MM.1S (cell line): Measurements from ENCODE around the gene CBX5.

Experiments
- EZH2 ChIP-seq: fragments of 300-600 bp; sonication (generic); optimal IDR thresholded peaks from 2 replicates; pipeline ENCODE3; 2017; ENCODE audit warnings: low read depth, mild to moderate bottlenecking, antibody characterized with exemption, low read length, mixed read lengths
- EZH2phosphoT487 ChIP-seq: fragments of 300-600 bp; sonication (generic); IDR thresholded peaks from 2 replicates; pipeline ENCODE4 v1.6.1; 2018; ENCODE audit warnings: antibody characterized with exemption, low read length
- TF ChIP-seq, protein P1 (sequence below): fragments of 300-600 bp; sonication (generic); IDR thresholded peaks from 2 replicates; pipeline ENCODE4 v1.5.1; 2016; ENCODE audit warnings: antibody characterized with exemption, low read length, mixed read lengths

DNA sequence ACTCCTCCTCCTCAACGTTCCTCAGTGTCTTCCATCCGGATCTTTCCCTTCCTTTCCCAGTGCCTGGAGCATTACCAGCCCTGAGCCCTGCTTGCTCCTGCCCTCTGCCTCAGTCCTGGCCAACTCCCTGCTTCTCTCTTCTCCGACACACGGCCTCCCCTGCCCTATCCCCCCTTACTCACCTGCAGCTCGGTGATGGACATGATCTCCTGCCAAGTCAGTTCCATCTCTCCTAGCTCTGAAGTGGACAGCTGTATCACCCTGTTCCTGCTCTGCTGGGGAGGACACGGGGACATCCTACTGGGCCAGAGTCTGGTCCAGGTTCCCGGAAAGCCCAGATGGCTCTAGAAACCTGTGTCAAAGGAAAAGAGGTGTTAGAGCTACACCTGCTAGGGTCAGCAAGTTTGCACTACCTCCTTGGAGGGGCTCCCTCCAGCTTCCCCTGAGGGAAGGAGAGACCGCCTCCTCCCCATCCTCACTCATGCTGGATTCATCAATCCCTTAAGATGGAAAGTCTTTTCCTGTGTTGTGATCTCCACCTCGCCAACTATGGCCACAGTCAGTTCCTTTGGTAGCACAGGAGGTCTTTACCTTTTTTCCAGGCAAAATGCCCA, 15.1 kb upstream of the CBX5 start:
- TF ChIP-seq EZH2phosphoT487 (no peak), EZH2 (no peak)
- TF ChIP-seq, protein P1, sequence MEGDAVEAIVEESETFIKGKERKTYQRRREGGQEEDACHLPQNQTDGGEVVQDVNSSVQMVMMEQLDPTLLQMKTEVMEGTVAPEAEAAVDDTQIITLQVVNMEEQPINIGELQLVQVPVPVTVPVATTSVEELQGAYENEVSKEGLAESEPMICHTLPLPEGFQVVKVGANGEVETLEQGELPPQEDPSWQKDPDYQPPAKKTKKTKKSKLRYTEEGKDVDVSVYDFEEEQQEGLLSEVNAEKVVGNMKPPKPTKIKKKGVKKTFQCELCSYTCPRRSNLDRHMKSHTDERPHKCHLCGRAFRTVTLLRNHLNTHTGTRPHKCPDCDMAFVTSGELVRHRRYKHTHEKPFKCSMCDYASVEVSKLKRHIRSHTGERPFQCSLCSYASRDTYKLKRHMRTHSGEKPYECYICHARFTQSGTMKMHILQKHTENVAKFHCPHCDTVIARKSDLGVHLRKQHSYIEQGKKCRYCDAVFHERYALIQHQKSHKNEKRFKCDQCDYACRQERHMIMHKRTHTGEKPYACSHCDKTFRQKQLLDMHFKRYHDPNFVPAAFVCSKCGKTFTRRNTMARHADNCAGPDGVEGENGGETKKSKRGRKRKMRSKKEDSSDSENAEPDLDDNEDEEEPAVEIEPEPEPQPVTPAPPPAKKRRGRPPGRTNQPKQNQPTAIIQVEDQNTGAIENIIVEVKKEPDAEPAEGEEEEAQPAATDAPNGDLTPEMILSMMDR = no peak
